GM12878 (cell line): ENCODE measurements around the gene PSMG3. TPM values are rescaled to one million over a fixed set of nuclear protein-coding genes. Genes with fewer than 3 reads are reported as not detected.

Experiments used
- ATAC-seq: fragments of 200-7000 bp; cut with Tn5 transposase; 3 replicates; pipeline ENCODE4 v1.9.1; 2020; ENCODE audit warnings: mild to moderate bottlenecking, moderate library complexity
- BruUV-seq: library from RNA; stranded (reverse); fragments of 400-500 nt; replicated peaks from 2 replicates; lab custom pipeline; 2021; lab: Mats Ljungman, UMichigan
- CTCF ChIA-PET: fragments of 300-600 bp; sonication (Branson Sonifier 250); formaldehyde crosslinking; extraction: SDS; loops from one replicate; lab custom pipeline; 2021; ENCODE audit warnings: inconsistent platforms; lab: Yijun Ruan, JAX
- POLR2A ChIA-PET: fragments of 350-600 bp; formaldehyde crosslinking; extraction: SDS; loops from one replicate; lab custom pipeline; 2021; ENCODE audit warnings: inconsistent platforms; lab: Charles Lee
- RAD21 ChIA-PET: fragments of 300-600 bp; sonication (Branson Sonifier 250); formaldehyde crosslinking; loops from one replicate; lab custom pipeline; 2023; ENCODE audit warnings: antibody characterized with exemption; ENCODE audit not compliant: unreplicated experiment; lab: Charles Lee
- SMC1A ChIA-PET: fragments of 300-600 bp; sonication (Branson Sonifier 250); formaldehyde crosslinking; loops from one replicate; lab custom pipeline; 2023; ENCODE audit not compliant: unreplicated experiment, uncharacterized antibody; lab: Charles Lee
- DNase-seq: peaks from one replicate; pipeline ENCODE4 v3.0.0-alpha.2; 2011; ENCODE audit warnings: low read depth, low spot score
- FAIRE-seq: peaks from 3 replicates; lab custom pipeline; 2011; peaks lifted over from hg19 to GRCh38; lab: Jason Lieb, UNC
- H2AFZ ChIP-seq: 2 replicates; pipeline ENCODE4 v1.6.0; 2011; ENCODE audit warnings: low read depth, low read length, control low read depth; ENCODE audit not compliant: control insufficient read depth
- H3K27ac ChIP-seq: 2 replicates; pipeline ENCODE4 v1.5.1; 2011; ENCODE audit warnings: control low read depth; ENCODE audit not compliant: control insufficient read depth, insufficient read depth
- H3K27me3 ChIP-seq, 2 experiments: replicated peaks in 1 of 2; 2 replicates each; pipeline versions ENCODE4 v1.6.0 to v1.6.1; 2011; ENCODE audit warnings: low read length in 1 of 2; ENCODE audit not compliant: control insufficient read depth in 2 of 2, insufficient read depth in 2 of 2
- H3K36me3 ChIP-seq, 2 experiments: 2 replicates each; pipeline ENCODE4 v1.5.1; 2011; ENCODE audit warnings: low read length in 1 of 2; ENCODE audit not compliant: control insufficient read depth in 2 of 2, insufficient read depth in 2 of 2
- H3K4me1 ChIP-seq: 2 replicates; pipeline ENCODE4 v1.6.1; 2011; ENCODE audit warnings: mild to moderate bottlenecking, low read length, moderate library complexity, mixed read lengths; ENCODE audit not compliant: control insufficient read depth, insufficient read depth
- H3K4me2 ChIP-seq: 2 replicates; pipeline ENCODE4 v1.6.0; 2011; ENCODE audit warnings: control low read depth; ENCODE audit not compliant: control insufficient read depth, insufficient read depth
- H3K4me3 ChIP-seq: fragments of 200-600 bp; sonication (generic); 2 replicates; pipeline ENCODE4 v1.5.1; 2016
- H3K79me2 ChIP-seq: 2 replicates; pipeline ENCODE4 v1.6.0; 2011; ENCODE audit warnings: low read length; ENCODE audit not compliant: control insufficient read depth, insufficient read depth
- H3K9ac ChIP-seq: 2 replicates; pipeline ENCODE4 v1.8.0; 2011; ENCODE audit warnings: low read length, control low read depth, mixed read lengths; ENCODE audit not compliant: control insufficient read depth, insufficient read depth
- H3K9me3 ChIP-seq: replicated peaks from 3 replicates; pipeline ENCODE4 v1.5.1; 2011; ENCODE audit warnings: mild to moderate bottlenecking, low read length; ENCODE audit not compliant: control insufficient read depth, insufficient read depth
- H4K20me1 ChIP-seq: 2 replicates; pipeline ENCODE4 v1.6.0; 2011; ENCODE audit not compliant: control insufficient read depth, insufficient read depth
- ATF2 ChIP-seq: IDR thresholded peaks from 2 replicates; pipeline ENCODE4 v1.6.1; 2012; ENCODE audit warnings: low read length, inconsistent platforms
- ATF3 ChIP-seq: IDR thresholded peaks from 2 replicates; pipeline ENCODE4 v1.6.1; 2011; ENCODE audit warnings: low read depth, mild to moderate bottlenecking, low read length, moderate library complexity, borderline replicate concordance; ENCODE audit errors: extremely low read depth
- BACH1 ChIP-seq: fragments of 450-650 bp; IDR thresholded peaks from 2 replicates; pipeline ENCODE4 v1.6.1; 2017; ENCODE audit warnings: mild to moderate bottlenecking, borderline replicate concordance
- FOXK2 ChIP-seq: fragments of 450-650 bp; IDR thresholded peaks from 2 replicates; pipeline ENCODE4 v1.6.1; 2017; ENCODE audit warnings: mild to moderate bottlenecking, moderate library complexity
- HDAC2 ChIP-seq: fragments of 200-600 bp; sonication (generic); IDR thresholded peaks from 2 replicates; pipeline ENCODE4 v1.6.1; 2017
- IKZF2 ChIP-seq, 2 experiments: fragments of 450-650 bp; IDR thresholded peaks; 2 replicates each; pipeline ENCODE4 v1.6.1; 2017; ENCODE audit warnings: mild to moderate bottlenecking in 2 of 2, moderate library complexity in 2 of 2
- IRF3 ChIP-seq: fragments of 450-650 bp; IDR thresholded peaks from 2 replicates; pipeline ENCODE4 v1.6.1; 2014; ENCODE audit warnings: mild to moderate bottlenecking
- NR2C1 ChIP-seq: fragments of 450-650 bp; IDR thresholded peaks from 2 replicates; pipeline ENCODE4 v1.6.1; 2017; ENCODE audit warnings: antibody characterized with exemption, mild to moderate bottlenecking, moderate library complexity
- NR2C2 ChIP-seq: IDR thresholded peaks from 2 replicates; pipeline ENCODE4 v1.6.1; 2011; ENCODE audit warnings: borderline replicate concordance, low read depth; ENCODE audit not compliant: control insufficient read depth, insufficient read length
- PAX8 ChIP-seq: fragments of 450-650 bp; IDR thresholded peaks from 2 replicates; pipeline ENCODE4 v1.6.1; 2017; ENCODE audit warnings: mild to moderate bottlenecking, moderate library complexity
- SPI1 ChIP-seq: IDR thresholded peaks from 2 replicates; pipeline ENCODE4 v1.6.1; 2011; ENCODE audit warnings: low read depth, mild to moderate bottlenecking, low read length, moderate library complexity, borderline replicate concordance; ENCODE audit not compliant: insufficient read depth
- SREBF1 ChIP-seq: IDR thresholded peaks from 2 replicates; pipeline ENCODE4 v1.6.1; 2012; ENCODE audit warnings: mild to moderate bottlenecking, low read length
- SUZ12 ChIP-seq: fragments of 200-600 bp; sonication (generic); IDR thresholded peaks from one replicate; pipeline ENCODE4 v1.6.1; 2018; ENCODE audit warnings: antibody characterized with exemption, mild to moderate bottlenecking; ENCODE audit not compliant: unreplicated experiment
- TCF3 ChIP-seq: IDR thresholded peaks from 2 replicates; pipeline ENCODE4 v1.6.1; 2012; ENCODE audit warnings: low read depth, mild to moderate bottlenecking, low read length, borderline replicate concordance; ENCODE audit not compliant: insufficient read depth
- ZBED1 ChIP-seq: IDR thresholded peaks from 2 replicates; pipeline ENCODE4 v1.6.1; 2016; ENCODE audit warnings: borderline replicate concordance
- ZNF274 ChIP-seq: IDR thresholded peaks from one replicate; pipeline ENCODE4 v1.8.0; 2011; ENCODE audit not compliant: insufficient read length, insufficient read depth
- ZNF687 ChIP-seq: fragments of 450-650 bp; IDR thresholded peaks from 2 replicates; pipeline ENCODE4 v1.6.1; 2017; ENCODE audit warnings: mild to moderate bottlenecking, moderate library complexity
- WGBS: methylation state at CpG from one replicate; pipeline ENCODE4 v1.1.6; 2016; ENCODE audit warnings: low lambda C conversion rate; ENCODE audit not compliant: insufficient replicate concordance, insufficient coverage; ENCODE audit errors: missing lambda C conversion rate; 5-methylcytosine and 5-hydroxymethylcytosine counted together
- in situ Hi-C: fragments of 300-500 bp; cut with MboI; formaldehyde crosslinking; loops from 9 replicates; pipeline ENCODE4 v1.14.3; 2018; ENCODE audit warnings: mixed read lengths
- intact Hi-C: fragments of 100-400 bp; cut with micrococcal nuclease; formaldehyde crosslinking; loops from one replicate; pipeline ENCODE4 v1.14.2; 2022; ENCODE audit not compliant: unreplicated experiment
- polyA plus RNA-seq, 11 experiments: library from polyadenylated mRNA; depleted of rRNA in 4 of 11; unstranded in 6 of 11; stranded (reverse) in 5 of 11; fragments of >200 nt; fragmentation: Nextera tagmentation in 4 of 11; fragmentation: Illumina TruSeq in 1 of 11; extraction: Ambion mirVana in 4 of 11; extraction: Trizol in 1 of 11; gene quantifications; 1 replicate in 1 of 11; 2 replicates in 10 of 11; pipeline versions ENCODE4 v1.2.1 to v1.2.3, GENCODE V29; 2011 to 2016; ENCODE audit warnings: inconsistent platforms in 2 of 11, missing spikeins in 2 of 11, low read depth in 1 of 11
- total RNA-seq, 4 experiments: library from RNA; depleted of rRNA in 3 of 4; stranded (reverse); fragments of >200 nt in 3 of 4; fragmentation: Illumina TruSeq in 1 of 4; extraction: Trizol in 1 of 4; gene quantifications; 2 replicates each; pipeline versions ENCODE4 v1.2.1 to v1.2.3, GENCODE V29; 2013 to 2021

The PSMG3 gene
- total and polyA plus RNA-seq, 10 of the 15 experiments (the other 5 are each of a cell fraction or from before 2014, with no cell fraction given) = 23.9 to 115 (median 60.6) TPM

GRCh38 chr7:1599640-1600395 is 30.0 kb upstream of the PSMG3 start:
- RAD21 ChIA-PET = no interaction called here
- no peak for FAIRE-seq
- TF ChIP-seq PAX8 = no peak
- no peak for TF ChIP-seq IKZF2 (IDR thresholded peaks at IDR 0.05)
- TF ChIP-seq ZNF687 = no peak
- TF ChIP-seq ZNF274 = no peak
- TF ChIP-seq TCF3 = no peak
- no peak for TF ChIP-seq IRF3
- no peak for TF ChIP-seq SUZ12
- TF ChIP-seq NR2C2 = no peak
- no peak for TF ChIP-seq NR2C1
- TF ChIP-seq ATF2 = no peak
- no peak for TF ChIP-seq HDAC2
- no peak for TF ChIP-seq SPI1
- no peak for TF ChIP-seq SREBF1
- no peak for TF ChIP-seq BACH1
- no peak for TF ChIP-seq ATF3
- TF ChIP-seq FOXK2 = no peak
- no peak for TF ChIP-seq ZBED1

More at GRCh38 chr7:1599640-1600395, 30.0 kb upstream of the PSMG3 start:
- SMC1A ChIA-PET = interaction anchor here (0.6 kb wide), 1 partner anchor 10 kb away, joined by 3 read pairs; no protein-coding TSS in a partner anchor
- no peaks in the 10 kb centered on the region; the same call in 2 of the 3 replicates for H3K9me3 ChIP-seq
- no peak overlapping the region for H3K9ac ChIP-seq
- 51% methylated on average over 26 of the region's 29 CpGs for WGBS
- no peaks in the 10 kb centered on the region for H3K36me3 ChIP-seq
- CTCF ChIA-PET = no interaction called here
- no peaks in the 10 kb centered on the region for H4K20me1 ChIP-seq
- no peaks in the 10 kb centered on the region for H3K27me3 ChIP-seq
- ATAC-seq (no peak), DNase-seq (no peak)
- no TSS peak for BruUV-seq
- intact Hi-C loops = no loop called here
- in situ Hi-C loops = no loop called here
- no peaks in the 10 kb centered on the region for H3K4me1 ChIP-seq
- no peak overlapping the region for H3K4me2 ChIP-seq
- H3K4me3 ChIP-seq = no peak overlapping the region
- H2AFZ ChIP-seq = no peak overlapping the region
- no peak overlapping the region for H3K27ac ChIP-seq
- POLR2A ChIA-PET = no interaction called here
- no peaks in the 10 kb centered on the region for H3K79me2 ChIP-seq
